ENCODE results near the gene TCF7L2. TPM values are rescaled to one million over a fixed set of nuclear protein-coding genes. Genes with fewer than 3 reads are reported as not detected.

Gene TCF7L2
- 21.4 TPM for total RNA-seq

GRCh38 chr10:112949875-112950507, at the start of gene TCF7L2:
Gene TCF7L2, plus strand, starts transcription at chr10:112950247. Its CDS starts 510 bp downstream, at chr10:112950757.

Measured in metanephros (tissue), 1 donor.